H4 (cell line): ENCODE data around the gene STK24. TPM values are rescaled to one million over a fixed set of nuclear protein-coding genes. Genes with fewer than 3 reads are reported as not detected.
"Not testable (repeated sequence)": the region's sequence is repeated elsewhere in the genome, so short reads cannot be mapped to it uniquely, and the experiment has no call there.

Experiments used
- DNase-seq: peaks from one replicate; pipeline ENCODE4 v3.0.0-alpha.2; 2015; ENCODE audit warnings: low spot score
- total RNA-seq: library from RNA; depleted of rRNA; stranded (reverse); fragments of >200 nt; shearing (Covaris generic); gene quantifications from 2 replicates; pipeline ENCODE4 v1.2.3, GENCODE V29; 2014; rRNA removed

STK24 gene
- 57.3 and 73.4 TPM in 2 replicates for total RNA-seq

DNA sequence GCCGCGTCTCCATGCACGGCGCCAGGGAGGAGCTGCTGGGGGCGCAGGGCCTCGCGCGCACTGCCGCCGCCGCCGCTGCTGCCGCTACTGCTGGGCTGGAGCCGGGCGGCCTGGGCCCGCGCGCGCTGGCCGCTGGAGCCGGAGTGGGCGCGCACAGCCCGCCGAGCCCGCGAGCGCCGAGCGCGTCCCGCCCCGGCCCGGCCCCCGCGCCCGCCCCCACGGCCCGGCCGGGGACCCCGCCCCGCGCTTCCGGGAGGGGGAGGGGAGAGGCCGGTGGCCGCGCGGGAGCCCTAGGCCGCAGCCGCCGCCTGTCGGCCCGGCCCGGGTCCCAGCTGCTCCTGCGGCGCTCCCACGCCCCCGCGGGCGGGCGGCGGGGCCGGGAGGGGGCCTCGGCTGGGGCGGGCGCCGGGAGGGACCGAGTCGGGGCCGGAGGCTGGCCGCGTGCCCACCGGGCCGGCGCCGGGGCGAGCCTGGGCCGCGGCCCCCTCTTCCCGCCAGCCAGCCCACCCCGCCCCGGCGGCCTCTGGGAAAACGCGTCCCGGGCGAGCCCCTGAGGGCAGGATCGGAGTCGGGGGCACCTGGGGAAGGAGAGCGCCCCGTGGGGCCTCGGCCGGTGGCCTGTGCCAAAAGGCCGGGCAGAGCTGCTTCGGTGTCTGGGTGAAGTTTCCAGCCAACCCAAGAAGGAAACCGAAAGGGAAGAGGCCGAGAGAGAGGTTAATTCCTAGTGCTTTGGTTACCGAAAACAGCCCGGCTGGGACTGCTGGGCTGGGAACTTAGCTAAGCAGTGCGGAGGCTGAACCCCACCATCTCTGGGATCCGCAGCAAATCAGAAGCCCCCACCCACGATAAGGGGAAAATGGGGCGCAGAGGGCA is at the start of gene STK24:
STK24 (minus strand) TSS at position 145 of the 873 bp plus-strand sequence. CDS start 321 bp downstream, outside the sequence.
- peak; percentile 27 for DNase-seq

DNA sequence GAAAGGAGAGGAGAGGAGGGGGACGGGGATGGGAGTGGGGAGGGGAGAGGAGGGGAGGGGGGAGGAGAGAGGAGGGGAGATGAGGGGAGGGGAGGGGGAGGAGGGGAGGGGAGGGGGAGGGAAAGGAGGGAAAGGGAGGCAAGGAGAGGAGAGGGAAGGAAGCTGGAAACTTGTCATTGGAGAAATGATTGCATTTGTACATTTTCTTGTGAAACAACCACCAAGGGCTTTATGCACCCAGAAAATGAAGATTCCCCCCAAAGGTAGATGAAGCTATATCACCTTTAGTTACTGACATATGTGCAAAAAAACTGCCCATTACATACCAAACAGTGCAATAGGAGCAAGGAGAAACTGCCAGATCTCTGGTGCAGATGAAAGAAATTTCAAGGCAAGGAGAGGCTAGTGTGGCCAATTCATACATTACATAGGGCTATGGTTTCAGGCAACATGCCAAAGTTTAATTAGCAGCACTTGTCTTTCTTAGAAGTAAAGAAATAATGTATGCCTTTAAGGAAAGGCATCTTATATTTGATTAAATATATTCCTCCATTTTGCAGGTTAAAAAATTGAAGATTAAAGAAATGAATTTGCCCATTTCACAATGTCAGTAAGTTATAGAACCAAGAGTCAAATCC is 49.5 kb upstream of the STK24 start:
- no peak for DNase-seq

DNA sequence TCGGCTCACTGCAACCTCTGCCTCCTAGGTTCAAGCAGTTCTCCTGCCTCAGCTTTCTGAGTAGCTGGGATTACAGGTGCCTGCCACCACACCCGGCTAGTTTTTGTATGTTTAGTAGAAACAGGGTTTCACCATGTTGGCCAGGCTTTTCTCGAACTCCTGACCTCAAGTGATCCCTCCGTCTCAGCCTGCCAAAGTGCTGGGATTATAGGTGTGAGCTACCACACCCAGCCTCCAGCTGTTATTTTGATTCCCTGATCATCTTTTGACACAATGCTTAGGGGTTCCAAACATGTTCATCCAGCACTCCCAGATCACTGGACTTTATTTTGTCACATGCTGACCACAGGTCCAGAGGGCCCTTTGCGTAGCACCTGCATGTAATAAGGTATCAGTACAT is 47.7 kb upstream of the STK24 start:
- not testable (repeated sequence) for DNase-seq

DNA sequence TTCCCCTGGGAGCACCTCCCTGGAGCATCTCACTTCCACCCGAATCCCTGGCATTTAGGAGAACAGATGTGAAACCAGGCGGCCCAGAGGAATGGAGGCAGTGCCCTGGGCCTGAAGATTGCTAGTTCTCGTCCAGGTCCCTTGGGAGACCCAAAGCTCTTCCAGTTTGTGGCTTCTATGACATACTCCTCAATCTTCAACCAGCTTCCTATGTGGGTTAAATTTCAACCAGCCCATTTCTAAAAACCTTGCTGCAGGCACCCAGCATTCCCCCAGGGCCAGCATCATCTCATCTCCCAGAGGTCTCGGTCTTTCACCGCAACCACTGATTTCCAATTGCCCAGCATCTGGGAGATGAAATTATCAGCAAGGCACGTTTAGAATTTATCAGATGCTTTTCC is 46.0 kb upstream of the STK24 start:
- DNase-seq = no peak

DNA sequence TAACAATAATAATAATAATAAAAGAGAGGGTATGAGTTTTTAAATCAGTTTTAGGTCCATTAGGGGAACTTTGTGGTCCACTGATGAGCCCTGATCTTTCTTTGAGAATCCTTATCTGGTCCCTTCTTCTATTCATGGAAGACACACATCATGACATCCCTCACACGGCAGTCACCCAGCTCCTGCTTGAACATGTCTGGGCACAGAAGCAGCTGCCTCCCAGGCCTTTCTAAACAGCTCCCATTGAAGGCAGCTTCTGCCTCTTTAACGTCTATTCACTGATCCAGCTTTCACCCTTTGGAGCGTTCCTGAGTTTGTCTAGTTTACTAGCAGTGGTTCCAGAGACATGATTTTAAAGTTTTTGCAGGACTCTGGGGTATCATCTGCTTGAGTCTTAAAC is 42.6 kb upstream of the STK24 start:
- DNase-seq = no peak

DNA sequence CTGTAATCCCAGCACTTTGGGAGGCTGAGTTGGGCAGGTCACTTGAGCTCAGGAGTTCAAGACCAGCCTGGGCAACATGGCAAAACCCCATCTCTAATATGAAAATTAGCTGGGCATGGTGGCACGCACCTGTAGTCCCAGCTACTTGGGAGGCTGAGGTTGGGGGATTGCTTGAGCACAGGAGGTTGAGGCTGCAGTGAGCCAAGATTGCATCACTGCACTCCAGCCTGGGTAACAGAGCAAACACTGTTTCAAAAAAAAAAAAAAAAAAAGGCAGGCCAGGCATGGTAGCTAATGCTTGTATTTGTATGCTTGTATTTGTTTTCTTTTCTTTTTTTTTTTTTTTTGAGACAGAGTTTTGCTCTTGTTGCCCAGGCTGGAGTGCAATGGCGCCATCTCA is 38.7 kb upstream of the STK24 start:
- not testable (repeated sequence) for DNase-seq

DNA sequence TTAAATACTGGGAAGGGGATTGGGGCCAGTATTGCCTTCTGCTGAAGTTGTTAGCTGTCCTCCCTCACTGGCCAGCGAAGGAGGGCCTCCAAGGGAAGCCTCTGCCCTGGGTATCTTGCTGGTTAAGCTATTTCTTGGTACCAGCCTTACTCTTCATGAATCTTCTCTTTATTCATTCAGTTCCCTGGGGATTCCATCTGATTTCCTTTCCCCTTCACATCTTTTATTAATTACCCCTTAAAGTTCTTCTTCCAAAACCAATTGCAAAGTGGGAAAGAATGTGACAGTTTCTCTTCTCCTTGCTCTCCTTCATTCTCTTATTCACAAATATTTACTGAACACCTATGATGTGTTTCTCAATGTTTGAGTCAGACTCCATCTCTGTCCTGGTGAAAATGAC is 36.7 kb upstream of the STK24 start:
- DNase-seq = no peak

DNA sequence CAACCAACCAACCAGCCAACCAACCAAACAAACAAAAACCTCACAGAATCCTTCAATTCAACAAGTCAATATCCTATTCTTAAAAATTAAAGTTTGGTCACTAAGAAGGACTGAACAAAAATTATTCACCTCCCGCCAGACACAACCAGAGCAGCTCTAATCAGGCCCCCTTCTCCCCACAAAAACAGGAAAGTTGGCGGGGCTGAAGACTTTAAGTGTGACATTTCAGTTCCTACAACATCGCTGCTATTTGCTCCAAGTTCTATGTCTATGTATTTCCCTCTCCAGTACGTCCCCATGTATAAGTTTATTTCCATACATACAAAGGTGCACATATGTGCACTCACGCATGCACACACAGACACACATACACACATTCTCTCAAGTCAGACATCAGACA is 32.8 kb upstream of the STK24 start:
- no peak for DNase-seq

DNA sequence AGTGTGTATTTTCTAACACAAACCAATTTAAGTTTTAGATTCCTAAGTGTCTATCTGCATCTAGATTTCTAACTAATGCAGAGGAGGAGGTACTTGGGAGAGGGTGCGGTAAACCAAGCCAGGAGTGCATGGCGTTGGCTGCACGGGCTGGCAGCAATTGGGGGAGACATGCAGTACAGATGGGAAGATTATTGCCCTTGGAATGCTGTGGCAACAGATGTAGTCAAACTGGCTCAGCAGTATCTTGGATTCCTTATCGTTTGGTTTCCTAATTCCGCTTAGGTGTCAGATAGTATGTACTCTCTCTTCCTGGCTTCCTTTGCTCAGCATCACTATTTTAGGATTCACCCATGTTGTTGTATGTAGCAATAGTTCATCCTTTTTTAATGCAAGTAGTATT is 29.4 kb upstream of the STK24 start:
- DNase-seq = no peak

DNA sequence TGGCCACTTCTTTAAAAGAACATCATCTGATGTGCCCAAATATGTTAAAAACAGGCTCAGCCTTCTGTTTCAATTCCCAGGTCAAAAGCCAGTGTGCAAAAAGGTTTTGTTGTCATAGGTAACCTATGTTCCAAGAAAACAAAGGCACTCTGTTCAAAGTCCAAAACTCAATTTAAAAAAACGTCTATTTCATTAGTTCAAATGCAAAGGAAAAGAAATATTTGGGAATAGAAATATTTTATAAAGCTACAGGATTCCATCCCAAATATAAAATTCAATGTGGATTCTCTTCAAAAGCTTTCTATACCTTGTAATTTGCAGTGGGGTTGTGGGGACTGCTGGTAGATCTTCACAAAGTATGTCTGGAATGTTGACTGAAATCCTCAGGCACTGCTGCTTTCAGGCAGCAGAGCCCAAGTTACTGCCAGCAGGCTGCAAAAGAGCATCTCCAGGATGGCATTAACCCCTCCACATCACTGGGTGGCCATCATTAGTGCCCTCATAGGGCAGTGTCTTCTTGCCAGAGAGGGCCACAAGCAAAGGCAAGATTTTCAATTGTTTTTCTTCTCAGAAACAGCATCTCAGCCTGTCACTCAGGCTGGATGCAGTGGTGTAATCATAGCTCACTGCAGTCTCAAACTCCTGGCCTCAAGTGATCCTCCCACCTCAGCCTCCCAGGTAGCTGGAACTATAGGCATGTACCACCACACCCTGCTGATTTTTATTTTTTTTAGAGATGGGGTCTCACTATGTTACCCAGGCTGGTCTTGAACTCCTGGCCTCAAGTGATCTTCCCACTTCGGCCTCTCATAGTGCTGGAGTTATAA is 22.8 kb upstream of the STK24 start:
- no peak for DNase-seq

DNA sequence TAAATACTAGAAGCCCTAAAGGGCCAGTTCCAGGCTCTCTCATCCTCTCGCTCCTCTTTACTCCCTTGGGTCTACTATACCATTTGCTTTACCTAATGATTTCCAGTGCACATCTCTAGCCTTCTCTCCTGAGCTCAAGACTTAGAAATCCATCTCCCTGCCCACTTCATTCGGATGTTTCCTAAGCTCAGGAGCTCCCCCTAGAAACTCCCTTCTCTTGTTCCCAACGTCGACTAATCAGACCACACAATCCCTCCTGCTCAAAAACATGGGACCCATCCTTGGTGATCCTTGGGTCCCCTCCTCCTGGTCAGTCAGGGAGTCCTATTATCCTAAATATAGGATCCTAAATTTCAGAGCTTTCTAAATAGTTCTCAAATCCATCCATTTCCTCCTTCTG is 21.1 kb upstream of the STK24 start:
- DNase-seq = no peak

DNA sequence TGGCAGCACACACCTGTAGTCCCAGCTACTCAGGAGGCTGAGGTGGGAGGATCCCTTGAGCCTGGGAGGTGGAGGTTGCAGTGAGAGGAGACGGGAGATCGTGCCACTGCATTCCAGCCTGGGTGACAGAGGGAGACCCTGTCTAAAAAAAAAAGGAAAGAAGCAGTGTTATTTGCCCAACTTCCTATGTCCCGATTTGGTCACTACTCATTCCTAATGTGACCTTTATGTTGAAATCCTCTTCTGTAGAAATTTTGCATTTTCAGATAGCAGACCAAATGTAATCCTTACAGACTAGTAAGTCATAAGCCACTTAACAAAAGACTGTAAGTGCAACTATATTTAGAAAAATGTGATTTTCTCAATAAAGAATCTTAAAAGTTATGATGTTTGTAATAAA is 18.2 kb upstream of the STK24 start:
- no peak for DNase-seq

DNA sequence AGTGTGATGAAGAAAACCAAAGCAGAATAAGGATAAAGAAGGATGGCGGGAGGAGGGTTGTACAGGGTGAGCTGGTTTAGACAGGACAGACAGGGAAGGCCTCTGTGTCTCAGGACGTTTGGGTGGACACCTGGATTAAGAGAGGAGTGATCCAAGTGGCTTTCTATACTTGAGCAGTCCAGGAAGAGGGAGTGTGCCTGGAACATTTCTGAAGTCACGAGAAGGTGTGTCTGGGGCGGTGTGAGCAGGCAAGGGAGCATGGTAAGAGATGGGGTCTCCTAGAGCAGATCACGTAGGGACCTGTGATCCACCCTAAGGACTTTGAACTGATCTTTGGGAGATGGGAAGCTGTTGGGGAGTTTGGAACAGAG is 15.4 kb upstream of the STK24 start:
- no peak for DNase-seq

DNA sequence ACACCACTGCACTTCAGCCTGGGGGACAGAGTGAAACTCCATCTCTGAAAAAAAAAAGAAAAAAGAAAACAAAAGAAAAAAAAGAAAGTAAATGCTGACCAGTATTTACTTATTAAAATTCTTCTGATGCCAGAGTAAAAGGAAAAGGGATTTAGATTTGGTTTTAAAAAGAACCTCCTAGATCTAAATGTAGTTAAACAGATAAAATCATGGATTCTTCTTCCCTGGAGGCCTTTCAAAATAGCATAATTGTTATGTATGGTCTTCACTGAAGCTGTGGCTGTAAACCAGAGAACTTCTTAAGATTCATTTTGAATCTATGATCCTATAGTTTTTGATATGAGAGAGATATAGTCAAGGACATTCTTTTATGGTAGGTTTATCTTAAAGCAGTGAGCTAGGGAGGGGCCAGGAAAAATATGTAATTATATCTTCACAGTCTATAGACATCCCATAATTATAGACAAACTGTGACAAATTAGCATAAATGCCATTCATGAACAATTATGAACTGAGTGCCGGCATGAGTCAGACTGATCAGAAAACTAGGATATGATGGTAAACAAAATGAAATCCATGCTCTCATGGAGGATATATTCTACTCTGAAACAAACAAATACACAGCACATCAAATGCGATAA is 14.9 kb upstream of the STK24 start:
- DNase-seq = no peak

DNA sequence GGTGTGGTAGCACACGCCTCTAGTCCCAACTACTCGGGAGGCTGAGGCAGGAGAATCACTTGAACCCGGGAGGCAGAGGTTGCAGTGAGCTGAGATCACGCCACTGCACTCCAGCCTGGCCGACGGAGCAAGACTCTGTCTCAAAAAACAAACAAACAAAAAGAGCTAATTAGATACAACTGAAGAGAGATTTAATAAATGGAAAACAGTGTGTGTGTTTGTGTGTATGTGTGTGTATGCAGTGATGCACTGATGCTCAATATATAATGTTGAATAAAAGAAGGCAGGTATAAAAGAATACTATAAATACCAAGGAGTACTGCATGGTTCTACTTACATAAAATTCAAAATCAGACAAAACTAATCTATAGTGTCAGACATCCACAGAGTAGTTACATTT is 13.6 kb upstream of the STK24 start:
- not testable (repeated sequence) for DNase-seq

DNA sequence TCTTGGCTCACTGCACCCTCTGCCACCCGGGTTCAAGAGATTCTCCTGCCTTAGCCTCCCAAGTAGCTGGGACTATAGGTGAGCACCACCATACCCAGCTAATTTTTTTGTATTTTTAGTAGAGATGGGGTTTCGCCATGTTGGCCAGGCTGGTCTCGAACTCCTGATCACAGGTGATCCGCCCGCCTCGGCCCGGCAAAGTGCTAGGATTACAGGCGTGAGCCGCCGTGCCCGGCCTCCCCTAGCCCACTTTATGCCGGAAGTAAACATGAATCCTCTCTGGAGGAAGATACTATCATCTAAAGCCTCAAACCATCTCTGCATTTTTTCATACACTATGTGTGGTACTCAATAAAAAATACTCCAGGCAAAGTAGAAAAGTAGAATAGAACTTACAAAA is 12.6 kb upstream of the STK24 start:
- DNase-seq = not testable (repeated sequence)

DNA sequence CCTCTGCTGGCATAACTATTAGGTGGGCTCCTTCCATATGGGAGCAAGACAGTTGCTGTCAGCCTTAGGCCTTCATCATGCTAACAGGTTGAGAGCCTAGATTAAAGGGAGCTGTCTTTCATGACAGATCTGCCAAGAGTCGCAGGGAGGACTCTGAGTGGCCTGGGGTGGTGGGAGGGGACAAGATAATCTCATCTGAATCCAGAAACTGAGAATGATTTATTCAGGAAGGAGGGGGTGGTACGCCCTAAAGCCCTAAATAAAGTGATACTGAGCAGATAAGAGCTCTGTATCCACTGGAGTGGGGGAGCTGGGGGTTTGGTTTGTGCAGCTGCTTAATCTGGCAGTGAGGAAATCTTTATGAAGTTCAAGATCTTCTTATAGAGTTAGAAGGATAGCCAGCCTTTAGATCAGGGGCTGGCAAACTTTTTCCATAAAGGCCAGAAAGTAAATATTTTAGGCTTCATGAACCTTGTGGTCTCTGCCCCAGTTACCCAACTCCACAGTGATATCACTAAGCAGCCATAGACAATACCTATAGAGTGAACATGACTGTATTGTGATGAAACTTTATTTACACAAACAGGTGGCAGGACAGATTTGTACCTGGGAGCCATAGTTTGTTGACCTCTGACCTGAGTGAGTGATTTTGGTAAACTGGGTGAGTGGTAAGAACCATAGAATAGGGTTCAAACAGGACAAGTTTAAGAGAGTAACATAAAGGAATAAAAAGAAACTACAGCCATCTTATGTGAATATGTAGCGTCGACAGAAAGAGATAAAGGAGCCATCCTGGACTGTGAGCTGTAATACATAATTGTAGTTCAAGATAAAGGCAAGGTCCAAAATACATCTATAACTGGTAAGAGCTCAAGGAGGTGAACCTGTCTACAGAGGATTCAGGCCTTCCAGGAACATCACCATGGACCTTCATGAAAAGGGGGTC is 9.8 kb upstream of the STK24 start:
- DNase-seq = no peak

DNA sequence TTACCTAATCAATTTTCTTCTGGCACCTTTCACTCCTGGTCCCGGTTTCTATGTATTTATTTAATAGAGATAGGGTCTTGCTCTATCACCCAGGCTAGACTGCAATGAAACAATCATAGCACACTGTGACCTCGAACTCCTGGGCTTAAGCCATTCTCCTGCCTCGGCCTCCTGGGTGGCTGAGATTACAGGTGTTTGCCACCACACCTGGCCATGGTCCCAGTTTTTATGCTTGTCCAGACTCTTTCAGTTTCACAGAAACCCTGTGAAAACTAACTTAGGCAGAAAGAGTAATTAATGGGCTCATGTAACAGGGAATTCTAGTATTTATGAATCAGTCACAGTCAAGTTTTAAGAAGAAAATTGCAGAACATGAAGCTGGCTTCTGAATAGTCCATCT is 9.0 kb upstream of the STK24 start:
- no peak for DNase-seq

DNA sequence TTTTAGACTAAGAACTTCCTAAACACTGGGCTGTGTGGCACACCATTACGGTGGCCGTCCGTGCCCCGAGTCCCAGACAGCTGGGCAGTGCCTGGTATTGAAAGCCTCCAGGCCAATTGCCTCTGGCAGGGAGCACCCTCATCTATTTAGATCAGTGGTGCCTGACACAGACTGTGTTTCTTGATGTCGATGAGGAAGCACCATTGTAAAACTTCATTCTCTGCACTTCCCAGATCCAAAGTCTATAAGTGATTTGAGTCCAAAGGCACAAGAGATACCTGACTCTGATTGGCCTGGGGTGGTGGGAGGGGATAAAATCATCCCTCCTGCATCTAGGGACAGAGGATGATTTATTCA is 8.5 kb upstream of the STK24 start:
- DNase-seq = no peak

DNA sequence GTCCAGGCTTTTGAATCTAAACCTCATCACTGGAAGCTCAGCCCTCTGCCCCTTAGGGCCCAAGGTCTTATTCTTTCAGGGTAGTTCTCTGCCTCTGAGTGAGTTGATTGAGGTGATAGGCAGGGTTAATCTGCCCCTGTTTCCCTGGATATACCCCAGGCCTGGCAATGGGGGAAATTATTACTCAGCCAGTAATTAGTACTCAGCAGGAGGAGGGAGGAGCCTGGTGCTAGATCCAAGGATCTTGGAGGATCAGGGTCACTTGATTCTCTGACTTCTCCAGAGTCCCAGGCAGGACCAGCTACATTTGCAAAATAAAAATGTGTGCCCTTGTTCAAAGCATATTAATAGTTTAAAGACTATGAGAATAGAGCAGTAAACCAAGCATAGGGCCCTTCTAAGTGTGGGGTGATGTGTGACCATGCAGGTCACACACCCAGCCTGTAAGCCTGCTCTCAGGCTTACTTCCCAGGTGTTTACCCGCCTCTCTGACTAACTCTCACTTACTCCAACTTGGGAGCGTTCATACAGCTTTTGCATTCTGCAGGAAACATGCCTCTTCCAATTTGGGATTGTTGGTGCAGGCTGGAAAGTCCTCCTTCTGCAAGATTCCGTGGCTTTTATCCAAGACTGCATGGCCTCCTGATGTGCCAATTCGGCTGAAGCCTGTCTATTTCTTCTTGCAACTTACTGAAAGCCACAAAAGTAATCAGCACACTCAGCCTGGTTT is 7.9 kb upstream of the STK24 start:
- DNase-seq = no peak
